Ramos (cell line): ENCODE data around the gene GNRH2.
"Not testable (repeated sequence)": the region's sequence is repeated elsewhere in the genome, so short reads cannot be mapped to it uniquely, and the experiment has no call there.

Experiments
- in situ Hi-C: fragments of 300-500 bp; cut with MboI; formaldehyde crosslinking; loops from one replicate; pipeline ENCODE4 v1.14.3; 2022; ENCODE audit warnings: low sequenced_read_pairs; ENCODE audit not compliant: unreplicated experiment

GNRH2 gene

DNA sequence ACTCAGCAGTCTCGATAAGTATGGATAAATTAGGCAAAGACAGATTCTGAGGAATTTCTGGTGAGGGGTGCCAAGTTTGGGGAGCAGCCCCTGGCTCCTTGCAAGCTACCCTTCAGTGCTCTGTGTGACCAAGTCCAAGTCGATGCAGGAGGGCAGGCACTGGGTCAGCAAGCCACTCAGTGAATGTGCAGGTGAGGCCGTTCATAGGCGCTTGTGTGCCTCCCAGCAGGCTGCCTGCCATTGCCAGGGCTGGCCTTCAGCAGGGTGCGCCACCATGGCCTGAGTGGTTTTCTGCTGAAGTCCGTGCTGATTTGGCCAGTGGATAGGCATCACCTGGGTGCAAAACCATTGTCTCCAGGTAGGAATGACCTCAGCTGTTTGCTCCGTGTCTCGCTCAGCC is 3.3 kb upstream of the GNRH2 start:
- in situ Hi-C loops = no loop called here

DNA sequence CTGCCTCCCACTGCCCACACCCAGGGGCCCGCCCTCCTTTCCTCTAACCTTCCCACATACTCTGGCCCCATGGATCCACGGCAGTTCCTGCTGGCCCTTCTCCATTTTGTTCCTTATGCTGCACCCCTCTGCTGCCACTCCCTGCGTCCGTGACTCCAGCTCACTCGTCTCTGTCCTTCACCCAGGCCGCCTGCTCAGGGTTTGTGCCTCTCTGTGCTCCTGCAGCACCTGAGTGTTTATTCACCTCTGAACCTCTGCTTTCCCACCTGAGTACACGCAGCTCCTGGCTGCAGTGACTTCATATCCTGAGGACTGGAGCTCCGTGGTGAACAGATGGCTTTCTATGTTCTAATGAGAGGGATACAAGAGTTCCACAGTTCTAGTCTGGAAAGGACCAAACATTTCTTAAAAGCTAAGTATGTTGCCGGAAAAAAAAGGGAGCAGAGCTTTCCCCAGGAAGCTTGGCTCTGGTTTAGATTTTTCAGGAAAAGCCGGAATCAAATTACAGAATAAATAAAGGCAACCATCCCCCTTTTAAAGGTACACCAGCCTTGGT is 1.5 kb upstream of the GNRH2 start:
- in situ Hi-C loops = no loop called here

DNA sequence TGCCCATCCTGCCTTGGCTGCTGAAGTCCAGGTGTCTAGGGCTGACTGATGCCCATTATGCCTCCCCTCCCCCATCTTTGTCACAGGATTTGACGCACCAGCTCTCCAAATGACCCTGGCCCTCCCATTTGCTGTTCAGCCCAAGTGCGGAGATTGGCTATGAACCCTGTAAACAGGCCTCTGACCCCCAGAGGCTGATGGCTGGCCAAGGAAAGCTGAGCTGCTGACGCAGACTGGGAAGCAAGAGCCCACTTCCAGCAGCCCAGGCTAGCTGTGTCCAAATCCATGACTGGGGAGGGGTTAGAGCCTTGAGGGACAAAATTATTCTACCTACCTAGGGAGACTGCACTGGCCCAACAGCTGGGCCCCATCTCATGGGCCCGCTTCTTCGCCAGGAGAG is 797 bp upstream of the GNRH2 start:
- in situ Hi-C loops = no loop called here

DNA sequence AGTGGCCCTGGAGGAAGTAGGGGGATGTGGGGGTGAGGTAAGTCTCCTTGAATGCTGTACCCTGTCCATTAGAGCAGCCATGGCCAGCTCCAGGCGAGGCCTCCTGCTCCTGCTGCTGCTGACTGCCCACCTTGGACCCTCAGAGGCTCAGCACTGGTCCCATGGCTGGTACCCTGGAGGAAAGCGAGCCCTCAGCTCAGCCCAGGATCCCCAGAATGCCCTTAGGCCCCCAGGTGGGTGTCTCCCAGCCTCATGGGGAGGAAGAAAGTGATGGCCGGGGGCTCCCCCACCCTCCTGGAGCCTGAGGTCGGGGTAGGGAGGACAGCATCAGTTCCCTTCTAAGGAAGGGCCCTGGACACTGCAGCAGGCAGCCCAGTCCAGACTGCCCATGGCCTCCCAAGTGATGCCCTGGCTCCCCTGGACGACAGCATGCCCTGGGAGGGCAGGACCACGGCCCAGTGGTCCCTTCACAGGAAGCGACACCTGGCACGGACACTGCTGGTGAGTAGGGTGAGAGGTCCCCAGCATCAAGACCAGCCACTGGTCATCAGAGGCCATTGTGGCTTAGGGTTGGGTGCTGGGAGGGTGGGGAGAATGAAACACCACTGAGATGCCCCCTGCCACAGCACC is 1.0 kb downstream of the GNRH2 start:
- in situ Hi-C loops = no loop called here

DNA sequence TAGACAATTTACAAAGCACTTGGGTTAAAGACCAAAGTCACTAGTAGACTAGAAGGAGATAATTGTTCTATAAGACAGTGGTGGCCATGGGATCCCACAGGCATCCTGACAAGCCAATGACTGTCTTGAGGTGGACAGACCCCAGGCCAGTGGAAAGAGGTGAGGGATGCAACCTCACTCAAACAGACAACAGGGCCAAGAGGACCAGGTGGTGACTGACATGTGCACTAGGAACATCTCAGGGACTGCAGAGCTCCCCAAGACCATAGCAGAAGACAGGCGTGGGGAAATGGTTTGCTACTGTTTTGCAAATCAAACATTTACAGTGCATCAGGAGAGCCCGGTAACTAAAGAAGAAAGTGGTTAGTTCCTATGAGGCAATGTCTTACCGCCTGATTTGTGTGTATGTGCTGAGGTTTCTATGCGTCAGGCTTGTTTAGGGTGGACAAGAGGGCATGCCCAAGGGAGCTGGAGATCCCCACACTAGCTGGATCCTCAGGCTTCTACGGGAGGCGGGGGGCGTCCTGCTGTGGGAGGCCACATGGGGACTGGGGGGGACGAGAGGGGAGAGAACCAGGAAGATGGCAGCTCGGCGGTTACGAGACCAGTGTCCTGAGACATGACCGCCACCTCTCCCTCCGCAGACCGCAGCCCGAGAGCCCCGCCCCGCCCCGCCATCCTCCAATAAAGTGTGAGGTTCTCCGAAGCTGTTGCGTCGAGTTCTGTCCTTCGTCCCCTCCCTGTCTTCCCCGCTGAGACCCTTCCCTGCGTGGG is 1.8 kb downstream of the GNRH2 start:
- in situ Hi-C loops = no loop called here

DNA sequence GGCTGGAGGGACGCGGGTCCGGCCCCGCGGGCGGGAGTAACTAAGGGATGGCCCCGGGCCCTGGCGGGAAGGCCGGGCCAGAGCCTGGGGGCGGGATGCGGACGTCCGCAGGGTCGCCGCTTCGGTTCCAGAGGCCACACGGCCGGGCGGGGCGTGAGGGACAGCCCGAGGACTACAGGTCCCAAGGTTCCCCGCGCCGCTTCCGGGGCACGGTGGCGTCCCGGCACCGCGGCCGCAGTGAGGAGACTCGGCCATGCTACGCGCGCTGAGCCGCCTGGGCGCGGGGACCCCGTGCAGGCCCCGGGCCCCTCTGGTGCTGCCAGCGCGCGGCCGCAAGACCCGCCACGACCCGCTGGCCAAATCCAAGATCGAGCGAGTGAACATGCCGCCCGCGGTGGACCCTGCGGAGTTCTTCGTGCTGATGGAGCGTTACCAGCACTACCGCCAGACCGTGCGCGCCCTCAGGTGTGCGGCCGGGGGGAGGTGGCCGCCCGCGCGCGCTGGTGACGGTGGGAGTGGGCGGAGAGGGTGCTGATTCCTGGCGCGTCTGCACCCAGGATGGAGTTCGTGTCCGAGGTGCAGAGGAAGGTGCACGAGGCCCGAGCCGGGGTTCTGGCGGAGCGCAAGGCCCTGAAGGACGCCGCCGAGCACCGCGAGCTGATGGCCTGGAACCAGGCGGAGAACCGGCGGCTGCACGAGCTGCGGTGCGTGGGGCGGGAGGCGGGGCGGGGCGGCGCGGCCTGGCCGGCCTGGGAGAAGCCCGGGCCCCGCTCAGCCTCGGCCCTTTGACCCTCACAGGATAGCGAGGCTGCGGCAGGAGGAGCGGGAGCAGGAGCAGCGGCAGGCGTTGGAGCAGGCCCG is 2.6 kb downstream of the GNRH2 start, which contains the start of gene MRPS26:
Gene MRPS26, plus strand, starts transcription at position 237 of the 861 bp plus-strand sequence. Its CDS starts 17 bp downstream, at position 254.
- in situ Hi-C loops = no loop called here

DNA sequence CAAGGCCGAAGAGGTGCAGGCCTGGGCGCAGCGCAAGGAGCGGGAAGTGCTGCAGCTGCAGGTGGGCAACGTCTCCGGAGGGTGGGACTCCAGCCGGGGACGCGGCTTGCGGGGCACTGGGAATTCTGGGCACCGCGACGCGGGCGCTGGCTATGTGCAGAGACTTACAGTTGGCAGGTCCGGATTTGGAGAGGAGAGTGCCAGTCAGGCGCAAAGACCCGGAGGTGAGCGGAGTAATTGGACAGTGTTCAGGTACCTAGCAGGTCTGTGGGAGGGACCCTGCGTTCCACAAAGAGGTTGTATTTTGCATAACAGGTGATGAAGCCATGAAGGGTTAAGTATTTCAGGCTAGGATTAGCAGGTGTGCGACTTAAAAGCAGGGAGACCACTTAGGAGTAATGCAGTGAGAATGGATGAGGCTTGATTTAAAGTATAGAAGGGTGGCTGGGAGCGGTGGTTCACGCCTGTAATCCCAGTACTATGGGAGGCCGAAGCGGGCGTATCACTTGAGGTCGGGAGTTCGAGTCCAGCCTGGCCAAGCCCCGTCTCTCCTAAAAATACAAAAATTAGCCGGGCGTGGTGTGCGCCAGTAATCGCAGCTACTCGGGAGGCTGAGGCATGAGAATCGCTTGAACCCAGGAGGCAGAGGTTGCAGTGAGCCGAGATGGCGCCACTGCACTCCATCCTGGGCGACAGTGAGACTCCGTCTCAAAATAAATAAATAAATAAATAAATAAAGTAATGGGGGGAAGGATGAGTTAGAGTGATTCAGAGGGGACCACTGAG is 3.4 kb downstream of the GNRH2 start:
- in situ Hi-C loops = no loop called here

DNA sequence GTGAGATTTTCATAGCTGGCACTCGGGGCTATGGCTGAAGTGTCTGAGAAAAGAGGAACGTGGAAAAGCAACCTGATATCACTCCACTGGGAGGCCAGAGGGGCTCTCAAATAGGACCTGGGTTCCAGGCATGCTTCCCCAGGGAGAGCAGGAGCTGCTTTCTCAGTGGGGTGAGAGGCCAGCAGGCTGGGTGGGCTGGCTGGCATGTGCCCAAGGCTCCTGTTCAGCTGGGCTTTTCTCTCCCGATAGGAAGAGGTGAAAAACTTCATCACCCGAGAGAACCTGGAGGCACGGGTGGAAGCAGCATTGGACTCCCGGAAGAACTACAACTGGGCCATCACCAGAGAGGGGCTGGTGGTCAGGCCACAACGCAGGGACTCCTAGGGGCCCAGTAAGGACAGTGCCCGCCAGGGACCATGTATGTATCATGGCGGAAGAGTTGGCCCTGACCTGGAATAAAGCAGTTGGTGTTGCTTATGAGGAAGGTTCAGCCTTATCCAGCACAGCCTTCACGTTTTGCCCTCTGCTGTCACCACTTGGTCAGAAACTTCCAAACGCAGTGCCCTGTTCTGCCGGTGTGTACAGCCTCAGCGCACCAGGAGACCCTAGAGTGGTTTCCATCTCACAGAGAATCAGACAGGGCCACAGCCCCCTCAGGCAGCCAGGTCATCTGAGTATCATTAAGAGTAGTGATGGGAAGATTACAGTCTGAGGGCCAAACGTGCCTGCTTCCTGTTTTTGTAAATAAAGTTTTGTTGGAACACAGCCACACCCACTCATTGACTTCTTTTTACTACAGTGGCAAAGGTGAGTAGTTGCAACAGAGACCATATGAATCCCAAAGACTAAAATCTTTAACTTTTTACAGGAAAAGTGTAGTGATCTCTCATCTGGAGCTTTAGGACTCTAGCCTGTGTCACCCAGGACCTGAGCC is 4.3 kb downstream of the GNRH2 start:
- in situ Hi-C loops = no loop called here

DNA sequence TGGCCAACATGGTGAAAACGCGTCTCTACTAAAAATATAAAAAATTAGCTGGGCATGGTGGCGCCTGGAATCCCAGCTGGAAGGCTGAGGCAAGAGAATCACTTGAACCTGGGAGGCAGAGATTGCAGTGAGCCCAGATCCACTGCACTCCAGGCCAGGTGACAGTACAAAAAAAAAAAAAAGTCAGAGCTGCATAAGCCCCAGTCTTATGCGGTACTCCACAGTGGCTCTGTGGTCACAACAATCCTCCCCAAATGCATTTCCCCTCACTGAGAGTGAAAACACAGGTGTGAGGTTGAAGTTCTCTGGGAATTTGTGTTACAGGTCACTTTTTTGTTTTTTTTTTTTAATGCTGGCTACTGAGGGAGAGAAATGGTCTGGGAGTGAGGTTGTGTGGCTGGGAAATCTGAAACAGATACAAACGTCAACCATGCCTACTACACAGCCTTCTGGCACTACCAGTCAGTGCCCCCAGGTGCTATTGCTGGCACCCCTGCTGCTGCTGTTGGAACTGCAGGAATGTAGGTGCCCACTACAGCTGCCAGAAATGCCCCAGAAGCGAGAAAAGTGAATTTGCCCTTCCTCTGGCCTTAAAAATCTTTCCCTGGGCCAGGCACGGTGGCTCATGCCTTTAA is 8.1 kb downstream of the GNRH2 start:
- in situ Hi-C loops = loop anchor here (10.0 kb wide), 1 partner anchor 263 kb away; no protein-coding TSS in a partner anchor

DNA sequence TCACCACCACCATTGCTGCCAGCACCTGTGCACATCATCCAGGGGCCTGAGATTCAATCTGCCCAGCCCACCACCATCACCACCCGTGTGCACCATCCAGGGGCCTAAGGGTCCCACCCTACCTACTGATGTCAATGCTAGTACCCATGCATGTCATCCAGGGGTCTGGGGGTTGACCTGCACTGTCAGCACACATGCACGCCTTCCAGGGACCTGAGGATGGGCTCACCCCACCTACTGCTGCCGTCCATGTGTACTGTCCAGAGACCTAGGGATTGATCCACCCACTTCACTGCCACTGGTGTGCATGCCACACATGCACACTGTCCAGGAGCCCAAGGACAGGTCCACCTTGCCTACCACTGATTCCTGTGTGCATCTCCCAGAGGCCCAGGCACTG is 16.1 kb downstream of the GNRH2 start:
- in situ Hi-C loops = loop anchor here (10.0 kb wide), 1 partner anchor 255 kb away; no protein-coding TSS in a partner anchor

DNA sequence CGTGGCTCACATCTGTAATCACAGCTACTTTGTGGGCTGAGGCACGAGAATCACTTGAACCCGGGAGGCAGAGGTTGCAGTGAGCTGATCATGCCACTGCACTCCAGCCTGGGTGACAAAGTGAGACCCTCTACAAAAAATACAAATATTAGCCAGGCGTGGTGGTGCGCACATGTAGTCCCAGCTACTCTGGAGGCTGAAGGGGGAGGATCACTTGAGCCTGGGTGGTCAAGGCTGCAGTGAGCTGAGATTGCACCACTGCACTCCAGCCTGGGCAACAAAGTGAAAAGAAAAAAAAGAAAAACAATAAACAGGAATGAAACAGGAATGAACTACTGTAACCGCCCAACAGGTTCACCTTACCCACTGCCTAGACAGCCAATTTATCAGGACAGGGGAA is 20.7 kb downstream of the GNRH2 start:
- in situ Hi-C loops = not testable (repeated sequence)

DNA sequence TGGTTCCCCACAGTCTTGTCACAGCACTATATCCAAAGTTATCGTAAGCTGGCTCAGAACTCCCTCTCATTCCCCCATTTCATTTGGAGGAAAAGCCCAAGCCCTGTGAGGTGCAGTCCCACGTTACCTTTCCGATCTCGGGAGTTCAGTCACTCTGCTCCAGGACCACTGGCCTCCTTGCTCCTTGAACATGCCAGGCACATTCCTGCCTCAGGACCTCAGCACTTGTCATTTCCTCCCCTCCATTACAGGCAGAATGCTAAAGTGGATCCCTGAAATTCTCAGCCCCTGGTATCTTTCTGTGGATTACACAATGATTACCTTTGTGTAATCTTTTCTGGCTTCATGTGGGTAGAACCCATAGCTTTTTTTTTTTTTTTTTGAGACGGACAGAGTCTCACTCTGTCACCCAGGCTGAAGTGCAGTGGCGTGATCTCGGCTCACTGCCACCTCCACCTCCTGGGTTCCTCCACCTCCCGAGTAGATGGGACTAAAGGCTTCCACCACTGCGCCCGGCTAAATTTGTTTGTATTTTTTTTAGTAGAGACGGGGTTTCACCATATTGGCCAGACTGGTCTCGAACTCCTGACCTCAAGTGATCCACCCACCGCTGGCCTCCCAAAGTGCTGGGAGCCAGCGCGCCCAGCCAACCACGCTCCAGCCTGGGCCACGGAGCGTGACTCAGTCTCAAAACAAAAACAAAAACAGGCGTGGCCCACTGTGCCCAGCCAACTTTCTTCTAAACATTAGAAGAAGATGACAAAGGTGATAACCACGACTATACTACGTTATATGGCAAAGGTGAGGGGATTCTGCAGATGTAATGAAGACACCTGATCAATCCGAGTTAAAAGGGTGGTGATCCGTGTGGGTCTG is 24.0 kb downstream of the GNRH2 start:
- in situ Hi-C loops = no loop called here

DNA sequence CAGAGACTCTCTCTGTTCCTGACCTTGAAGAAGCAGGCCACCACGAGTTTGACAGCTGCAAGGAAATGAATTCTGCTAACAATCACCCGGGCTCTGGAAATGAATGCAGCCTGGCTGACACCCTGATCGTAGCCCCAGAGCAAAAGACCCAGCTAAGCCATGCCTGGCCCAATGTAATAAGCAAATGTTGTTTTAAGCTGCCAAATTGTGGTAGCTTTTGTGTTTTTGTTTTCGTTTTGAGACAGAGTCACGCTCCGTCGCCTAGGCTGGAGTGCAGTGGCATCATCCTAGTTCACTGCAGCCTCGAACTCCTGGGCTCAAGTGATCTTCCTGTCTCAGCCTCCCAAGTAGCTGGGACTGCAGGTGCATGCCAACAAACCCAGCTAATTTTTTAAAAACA is 24.7 kb downstream of the GNRH2 start:
- in situ Hi-C loops = no loop called here

DNA sequence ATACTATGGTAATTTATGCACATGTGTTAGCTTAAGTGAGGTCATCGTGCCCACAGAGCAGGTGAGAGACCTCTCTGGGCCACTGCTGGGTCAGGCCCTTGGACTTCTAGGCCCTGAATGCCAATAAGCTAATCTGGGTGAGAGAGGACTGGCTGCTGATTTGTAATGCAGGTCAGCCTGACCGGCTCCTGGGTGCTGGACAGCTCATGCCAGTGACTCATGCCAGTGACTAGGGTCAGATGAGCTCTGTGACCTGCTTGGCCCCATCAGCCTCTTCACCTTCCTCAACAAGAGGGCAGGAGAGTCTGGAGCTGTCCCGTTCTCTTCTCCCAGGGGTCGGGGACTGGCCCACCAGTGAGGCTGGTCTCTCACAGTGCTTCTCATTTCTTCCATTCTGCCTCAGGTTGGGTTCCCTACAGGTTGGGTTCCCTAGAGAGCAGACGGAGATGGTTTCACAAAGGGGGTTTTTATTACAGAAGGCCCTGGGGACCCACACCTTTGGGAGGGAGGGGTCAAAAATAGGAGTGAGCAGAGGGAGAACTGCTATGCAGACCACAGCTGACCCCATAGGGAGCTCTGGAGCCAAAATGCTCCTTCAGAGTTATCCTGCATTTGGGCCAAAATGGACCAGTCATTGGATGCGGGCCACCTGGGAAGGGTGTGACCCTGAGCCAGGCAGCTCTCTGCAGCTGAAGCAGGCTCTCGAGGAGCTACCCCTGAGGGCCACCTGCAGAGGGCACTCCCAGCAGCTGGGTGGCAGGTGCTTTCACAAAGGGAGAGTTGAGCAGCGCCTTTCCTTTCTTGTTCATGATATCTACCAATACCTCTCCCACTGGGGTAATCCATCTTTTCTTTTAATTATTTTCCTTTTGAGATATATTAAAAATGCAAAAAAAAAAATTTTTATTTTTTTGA is 25.8 kb downstream of the GNRH2 start:
- in situ Hi-C loops = no loop called here

DNA sequence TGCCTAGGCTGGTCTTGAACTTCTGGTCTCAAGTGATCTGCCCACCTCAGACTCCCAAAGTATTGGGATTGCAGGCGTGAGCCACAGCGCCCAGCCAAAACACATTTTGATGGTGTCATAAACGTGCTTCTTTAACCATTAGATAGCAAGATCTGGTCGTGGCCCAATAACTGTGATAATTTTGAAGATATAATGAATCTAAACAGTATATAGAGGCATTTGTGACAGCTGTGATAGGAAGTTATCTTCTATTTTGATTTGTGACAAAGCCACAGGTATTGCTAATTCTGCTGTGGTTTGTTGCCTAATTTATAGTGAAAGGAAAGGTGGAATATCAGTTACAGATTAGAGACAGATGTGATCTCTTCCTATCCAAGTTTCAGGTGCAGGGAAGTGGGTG is 27.3 kb downstream of the GNRH2 start:
- in situ Hi-C loops = no loop called here

DNA sequence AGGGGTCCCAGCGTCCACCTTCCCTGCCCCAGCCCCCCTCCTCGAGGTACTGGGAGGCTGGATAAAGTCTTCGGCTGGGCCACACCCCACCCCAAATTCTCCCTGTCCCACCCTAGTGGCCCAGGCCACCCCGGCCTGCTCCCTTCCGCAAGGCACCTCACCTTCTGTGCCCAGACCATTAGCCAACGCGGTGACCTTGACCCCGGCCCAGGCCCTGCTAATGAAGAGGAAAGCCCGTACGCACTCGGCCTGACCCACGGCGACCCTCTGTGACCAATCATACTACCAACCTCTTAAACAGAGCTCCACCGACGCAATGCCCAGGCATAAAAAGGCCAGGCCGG is 27.8 kb downstream of the GNRH2 start:
- in situ Hi-C loops = no loop called here
